Measurements from ENCODE around the gene OR6J1. TPM values are rescaled to one million over a fixed set of nuclear protein-coding genes. Genes with fewer than 3 reads are reported as not detected.
"Not testable (repeated sequence)": the region's sequence is repeated elsewhere in the genome, so short reads cannot be mapped to it uniquely, and the experiment has no call there.

Gene OR6J1
- not detected for total RNA-seq
- long read RNA-seq: 0 reads

DNA sequence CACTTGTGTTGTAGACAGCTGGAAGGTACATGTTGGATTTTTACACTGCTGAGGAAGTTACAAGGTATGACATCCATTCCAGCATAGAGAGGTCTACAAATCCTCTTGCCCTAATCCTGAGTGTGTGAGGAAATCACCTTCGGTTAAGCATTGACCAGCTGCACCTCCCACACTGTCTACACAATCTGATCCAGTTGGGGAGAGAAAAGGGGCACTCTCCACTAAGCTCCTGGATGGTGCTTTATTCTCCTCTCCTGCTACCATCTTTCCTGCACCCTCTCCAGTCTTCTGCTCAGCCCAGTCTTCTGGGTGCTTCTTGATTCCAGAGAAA, at the start of gene OR6J1:
OR6J1 (minus strand) TSS at position 48 of the 331 bp plus-strand sequence. CDS start 9,541 bp downstream, outside the sequence.
- ATAC-seq (no peak), DNase-seq (no peak)
- intact Hi-C loops (cut with DNase I): loop anchor here in 1 of 2 donors (5.0 kb wide), 1 partner anchor 77 kb away; no protein-coding TSS in a partner anchor

DNA sequence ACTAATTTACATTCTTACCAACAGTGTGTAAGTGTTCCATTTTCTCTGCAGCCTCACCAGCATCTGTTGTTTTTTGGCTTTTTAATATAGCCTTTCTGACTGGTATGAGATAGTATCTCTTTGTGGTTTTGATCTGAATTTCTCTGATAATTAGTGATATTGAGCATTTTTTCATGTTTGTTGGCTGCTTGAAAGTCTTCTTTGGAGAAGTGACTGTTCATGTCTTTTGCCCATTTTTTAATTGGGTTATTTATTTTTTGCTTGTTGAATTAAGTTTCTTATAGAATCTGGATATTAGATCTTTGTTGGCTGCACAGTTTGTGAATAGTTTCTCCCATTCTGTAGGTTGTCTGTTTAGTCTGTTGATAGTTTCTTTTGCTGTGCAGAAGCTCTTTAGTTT, 48.0 kb upstream of the OR6J1 start:
- no peak for ATAC-seq

DNA sequence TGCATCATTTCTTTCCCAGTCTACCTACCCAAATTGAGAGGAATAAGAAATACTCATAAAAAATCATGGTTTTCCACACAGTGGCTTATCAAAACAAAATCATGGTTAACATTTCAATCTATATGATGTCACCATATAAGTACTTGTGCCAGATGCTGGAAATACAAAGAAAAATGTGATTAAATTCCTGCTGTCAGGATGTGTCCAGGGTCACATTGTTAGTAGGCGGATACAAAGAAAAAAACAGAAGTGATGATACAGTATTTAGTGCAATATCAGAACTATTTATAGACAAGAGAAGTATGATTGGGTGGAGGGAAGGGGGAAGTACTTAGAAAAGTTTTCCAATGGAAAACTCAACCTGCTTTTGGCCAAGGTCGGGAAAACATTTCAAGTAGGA, 47.0 kb upstream of the OR6J1 start:
- ATAC-seq (no peak), DNase-seq (no peak)

More for the DNA sequence above, 48.0 kb upstream of the OR6J1 start:
- DNase-seq: no peak
- intact Hi-C loops (cut with DNase I): no loop called here

DNA sequence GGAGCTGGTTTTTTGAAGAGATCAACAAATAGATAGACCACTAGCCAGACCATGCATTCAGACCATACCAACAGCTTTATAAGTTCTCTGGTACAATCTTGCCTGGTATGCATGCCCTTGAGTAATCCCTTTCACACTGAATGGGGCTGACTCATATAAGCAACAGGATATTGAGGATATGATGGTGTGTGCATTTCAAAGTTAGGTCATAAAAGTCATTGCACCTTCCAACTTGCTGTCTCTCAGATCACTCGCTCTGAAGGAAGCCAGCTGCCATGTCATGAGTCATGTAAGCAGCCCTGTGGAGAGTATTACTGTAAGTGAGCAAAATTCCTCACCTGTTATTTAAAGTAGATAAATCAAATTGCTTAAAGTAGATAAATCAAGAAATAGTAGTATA, 45.0 kb upstream of the OR6J1 start:
- no peak for DNase-seq
- intact Hi-C loops (cut with DNase I): no loop called here
- peak in 1 of 2 donors; percentile 47 for ATAC-seq

More for the DNA sequence above, 47.0 kb upstream of the OR6J1 start:
- intact Hi-C loops (cut with DNase I): no loop called here

DNA sequence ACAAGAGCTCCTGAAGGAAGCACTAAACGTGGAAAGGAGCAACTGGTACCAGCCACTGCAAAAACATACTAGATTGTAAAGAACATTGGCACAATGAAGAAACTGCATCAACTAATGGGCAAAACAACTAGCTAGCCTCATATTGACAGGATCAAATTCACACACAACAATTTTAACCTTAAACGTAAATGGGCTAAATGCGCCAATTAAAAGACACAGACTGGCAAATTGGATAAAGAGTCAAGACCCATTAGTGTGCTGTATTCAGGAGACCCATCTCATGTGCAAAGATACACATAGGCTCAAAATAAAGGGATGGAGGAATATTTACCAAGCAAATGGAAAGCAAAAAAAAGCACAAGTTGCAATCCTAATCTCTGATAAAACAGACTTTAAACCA, 43.8 kb upstream of the OR6J1 start:
- DNase-seq; intact Hi-C loops (cut with DNase I); ATAC-seq: not testable (repeated sequence)

DNA sequence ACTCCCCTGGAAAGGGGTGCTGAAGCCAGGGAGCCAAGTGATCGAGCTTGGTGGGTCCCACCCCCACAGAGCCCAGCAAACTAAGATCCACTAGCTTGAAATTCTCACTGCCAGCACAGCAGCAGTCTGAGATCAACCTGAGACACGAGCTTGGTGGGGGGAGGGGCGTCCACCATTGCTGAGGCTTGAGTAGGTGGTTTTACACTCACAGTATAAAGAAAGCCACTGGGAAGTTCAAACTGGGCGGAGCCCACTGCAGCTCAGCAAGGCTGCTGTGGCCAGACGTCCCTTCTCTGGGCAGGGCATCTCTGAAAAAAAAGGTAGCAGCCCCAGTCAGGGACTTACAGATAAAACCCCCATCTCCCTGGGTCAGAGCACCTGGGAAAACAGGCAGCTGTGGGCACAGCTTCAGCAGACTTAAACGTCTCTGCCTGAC, 42.0 kb upstream of the OR6J1 start:
- DNase-seq; intact Hi-C loops (cut with DNase I); ATAC-seq: not testable (repeated sequence)

DNA sequence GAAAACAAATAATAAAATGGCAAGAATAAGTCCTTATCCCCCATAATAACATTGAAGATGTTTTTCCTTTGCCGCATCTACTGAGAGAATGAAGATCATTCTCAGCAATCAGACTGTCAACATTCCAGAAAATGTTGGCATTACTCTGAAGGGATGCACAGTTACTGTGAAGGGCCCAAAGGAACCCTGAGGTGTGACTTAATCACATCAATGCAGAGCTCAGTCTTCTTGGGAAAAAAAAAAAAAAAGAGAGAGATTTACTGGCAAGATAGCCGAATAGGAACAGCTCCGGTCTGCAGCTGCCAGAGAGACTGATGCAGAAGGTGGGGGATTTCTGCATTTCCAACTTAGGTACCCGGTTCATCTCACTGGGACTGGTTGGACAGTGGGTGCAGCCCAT, 41.3 kb upstream of the OR6J1 start:
- ATAC-seq (no peak), DNase-seq (no peak)
- intact Hi-C loops (cut with DNase I): no loop called here

DNA sequence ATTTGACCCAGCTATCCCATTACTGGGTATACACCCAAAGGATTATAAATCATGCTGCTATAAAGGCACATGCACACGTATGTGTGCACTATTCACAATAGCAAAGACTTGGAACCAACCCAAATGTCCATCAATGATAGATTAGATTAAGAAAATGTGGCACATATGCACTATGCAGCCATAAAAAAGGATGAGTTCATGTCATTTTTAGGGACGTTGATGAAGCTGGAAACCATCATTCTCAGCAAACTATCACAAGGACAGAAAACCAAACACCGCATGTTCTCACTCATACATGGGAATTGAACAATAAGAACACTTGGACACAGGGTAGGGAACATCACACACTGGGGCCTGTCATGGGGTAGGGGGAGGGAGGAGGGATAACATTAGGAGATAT, 39.3 kb upstream of the OR6J1 start:
- DNase-seq; ATAC-seq; intact Hi-C loops (cut with DNase I): not testable (repeated sequence)

DNA sequence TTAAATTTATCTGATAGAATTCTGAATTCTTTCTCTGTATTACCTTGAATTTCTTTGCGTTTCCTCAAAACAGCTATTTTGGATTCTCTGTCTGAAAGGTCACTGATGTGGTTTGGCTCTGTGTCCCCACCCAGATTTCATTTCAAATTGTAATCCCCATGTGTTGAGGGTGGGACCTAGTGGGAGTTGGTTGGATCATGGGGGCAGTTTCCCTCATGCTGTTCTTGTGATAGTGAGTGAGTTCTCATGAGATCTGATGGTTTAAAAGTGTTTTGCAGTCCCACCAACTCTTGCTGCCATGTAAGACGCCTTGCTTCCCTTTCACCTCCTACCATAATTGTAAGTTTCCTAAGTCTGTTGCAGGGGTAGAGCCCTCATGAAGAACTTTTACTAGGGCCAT, 34.1 kb upstream of the OR6J1 start:
- intact Hi-C loops (cut with DNase I): no loop called here
- no peak for ATAC-seq
- DNase-seq: no peak

DNA sequence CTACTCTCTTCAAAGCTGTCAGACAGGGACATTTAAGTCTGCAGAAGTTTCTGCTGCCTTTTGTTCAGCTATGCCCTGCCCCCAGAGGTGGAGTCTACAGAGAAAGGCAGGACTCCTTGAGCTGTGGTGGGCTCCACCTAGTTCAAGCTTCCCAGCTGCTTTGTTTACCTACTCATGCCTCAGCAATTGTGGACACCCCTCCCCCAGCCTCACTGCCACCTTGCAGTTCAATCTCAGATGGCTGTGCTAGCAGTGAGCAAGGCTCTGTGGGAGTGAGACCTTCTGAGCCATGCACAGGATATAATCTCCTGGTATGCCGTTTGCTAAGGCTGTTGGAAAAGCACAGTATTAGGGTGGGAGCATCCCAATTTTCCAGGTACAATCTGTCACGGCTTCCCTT, 33.4 kb upstream of the OR6J1 start:
- intact Hi-C loops (cut with DNase I); ATAC-seq: not testable (repeated sequence)

DNA sequence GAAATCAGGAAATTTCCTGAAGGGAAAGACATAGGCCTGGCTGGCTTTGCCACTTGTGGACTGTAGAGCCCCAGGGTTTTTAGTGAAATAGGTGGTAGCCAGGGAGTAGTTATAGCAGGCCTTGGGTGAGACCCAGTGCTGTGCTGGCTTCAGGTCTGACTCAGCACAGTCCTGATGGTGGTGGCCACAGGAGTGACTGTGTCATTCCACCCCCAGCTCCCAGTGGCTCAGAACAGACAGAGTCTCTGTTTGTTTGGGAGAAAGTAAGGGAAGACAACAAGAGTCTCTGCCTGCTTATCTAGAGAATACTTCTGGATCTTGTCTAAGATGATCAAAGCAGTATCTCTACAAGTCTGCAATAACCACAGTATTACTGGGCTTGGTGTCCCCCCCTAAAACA, 27.5 kb upstream of the OR6J1 start:
- no peak for DNase-seq
- intact Hi-C loops (cut with DNase I): no loop called here
- ATAC-seq: no peak

More for the DNA sequence above, 33.4 kb upstream of the OR6J1 start:
- DNase-seq: not testable (repeated sequence)

DNA sequence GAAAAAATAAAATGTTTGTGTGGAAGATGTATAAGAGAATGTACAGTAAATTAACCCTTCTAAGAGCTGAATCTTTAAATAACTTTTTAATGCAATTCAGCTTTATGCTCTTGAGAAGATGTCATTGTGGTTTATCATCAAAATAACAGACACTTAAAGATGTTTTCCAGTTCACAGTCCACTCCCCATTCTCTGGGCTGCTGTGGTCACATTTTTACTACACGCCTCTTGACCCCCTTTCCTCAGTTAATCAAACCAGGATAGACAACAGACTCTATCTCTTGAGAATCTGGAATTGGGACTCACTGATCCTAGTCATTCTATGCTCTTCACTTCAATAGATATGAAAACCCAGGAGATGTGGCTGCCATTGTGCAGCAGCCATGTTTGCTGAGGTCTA, 24.7 kb upstream of the OR6J1 start:
- no peak for ATAC-seq
- intact Hi-C loops (cut with DNase I): no loop called here

DNA sequence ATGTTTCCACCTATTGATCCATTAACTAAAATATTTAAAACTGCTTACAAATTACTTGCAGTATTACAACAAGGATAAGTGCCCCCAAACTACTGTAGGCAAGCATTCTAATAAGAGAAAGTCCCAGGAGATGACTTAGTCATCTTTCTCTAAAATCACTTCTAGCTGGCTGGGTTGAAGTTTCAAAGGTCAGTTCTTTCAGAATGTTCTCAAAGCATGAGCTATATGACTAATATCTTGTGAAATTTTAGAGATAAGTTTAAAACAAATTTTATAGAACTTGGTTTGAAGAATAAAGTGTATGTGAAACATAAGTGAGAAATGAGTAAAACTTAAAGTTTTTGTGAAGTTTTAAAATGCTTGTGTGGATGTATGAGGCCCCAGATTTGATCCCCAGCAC, 24.3 kb upstream of the OR6J1 start:
- intact Hi-C loops (cut with DNase I): no loop called here
- DNase-seq: no peak
- peak in 1 of 2 donors; percentile 50 for ATAC-seq

More for the DNA sequence above, 24.7 kb upstream of the OR6J1 start:
- DNase-seq: no peak

DNA sequence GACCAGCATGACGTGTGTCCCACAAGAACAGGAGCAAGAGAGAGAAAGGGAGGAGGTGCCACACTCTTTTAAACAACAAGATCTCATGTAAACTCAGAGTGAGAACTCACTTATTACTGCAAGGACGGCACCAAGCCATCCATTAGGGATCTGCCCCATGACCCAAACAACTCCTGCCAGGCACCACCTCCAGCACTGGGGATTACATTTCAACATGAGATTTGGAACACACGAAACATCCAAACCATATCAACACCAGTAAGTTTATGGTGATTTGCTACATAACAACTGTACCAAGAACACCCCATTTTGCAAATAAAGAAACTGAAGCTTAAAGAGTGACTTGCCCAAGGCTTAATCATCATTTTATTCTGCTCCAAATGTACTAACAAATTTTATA, 23.7 kb upstream of the OR6J1 start:
- DNase-seq (no peak), ATAC-seq (peak in 1 of 2 donors; percentile 50)
- intact Hi-C loops (cut with DNase I): no loop called here

DNA sequence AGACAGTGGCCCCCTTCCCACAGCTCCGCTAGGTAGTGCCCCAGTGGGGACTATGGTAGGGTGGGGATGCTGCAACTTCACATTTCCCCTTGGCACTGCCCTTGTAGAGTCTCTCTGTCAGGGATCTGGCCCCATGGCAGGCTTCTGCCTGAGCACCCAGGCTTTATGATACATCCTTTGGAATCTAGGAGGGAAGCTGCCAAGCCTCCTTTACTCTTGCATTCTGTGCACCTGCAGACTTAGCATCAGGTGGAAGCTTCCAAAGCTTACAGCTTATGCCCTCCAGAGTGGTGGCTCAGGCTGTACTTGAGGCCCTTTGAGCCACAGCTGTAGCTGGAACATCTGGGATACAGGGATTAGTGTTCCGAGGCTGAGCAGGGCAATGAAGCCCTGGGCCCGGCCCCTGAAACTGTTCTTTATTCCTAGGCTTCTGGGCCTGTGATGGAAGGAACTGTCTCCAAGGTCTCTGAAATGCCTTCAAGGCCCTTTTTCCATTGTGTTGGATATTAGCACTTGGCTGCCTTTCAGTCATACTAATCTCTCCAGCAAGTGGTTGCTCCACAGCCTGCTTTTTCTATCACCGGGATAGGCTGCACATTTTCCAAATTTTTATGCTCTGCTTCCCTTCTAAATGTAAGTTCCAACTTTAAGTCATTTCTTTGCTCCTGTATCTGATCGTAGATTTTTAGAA, 22.2 kb upstream of the OR6J1 start:
- ATAC-seq (peak in 1 of 2 donors; percentile 50), DNase-seq (no peak)
- intact Hi-C loops (cut with DNase I): no loop called here

DNA sequence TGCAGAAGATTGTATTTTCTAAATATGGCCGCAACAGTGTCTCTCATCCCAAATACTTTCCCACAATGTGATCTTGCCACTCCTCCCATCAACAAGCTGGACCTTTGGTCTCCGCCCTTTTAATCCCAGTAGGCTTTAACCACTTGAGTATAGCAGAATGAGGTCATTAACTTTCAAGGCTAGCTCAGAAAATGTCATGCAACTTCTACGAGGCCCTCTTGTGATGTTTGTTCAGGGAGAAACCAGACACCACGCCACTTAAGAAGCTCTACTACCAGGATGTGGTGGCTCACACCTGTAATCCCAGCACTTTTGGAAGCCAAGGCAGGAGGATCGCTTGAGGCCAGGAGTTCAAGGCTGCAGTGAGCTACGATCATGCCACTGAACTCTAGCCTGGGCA, 20.1 kb upstream of the OR6J1 start:
- intact Hi-C loops (cut with DNase I): no loop called here
- ATAC-seq (no peak), DNase-seq (no peak)

DNA sequence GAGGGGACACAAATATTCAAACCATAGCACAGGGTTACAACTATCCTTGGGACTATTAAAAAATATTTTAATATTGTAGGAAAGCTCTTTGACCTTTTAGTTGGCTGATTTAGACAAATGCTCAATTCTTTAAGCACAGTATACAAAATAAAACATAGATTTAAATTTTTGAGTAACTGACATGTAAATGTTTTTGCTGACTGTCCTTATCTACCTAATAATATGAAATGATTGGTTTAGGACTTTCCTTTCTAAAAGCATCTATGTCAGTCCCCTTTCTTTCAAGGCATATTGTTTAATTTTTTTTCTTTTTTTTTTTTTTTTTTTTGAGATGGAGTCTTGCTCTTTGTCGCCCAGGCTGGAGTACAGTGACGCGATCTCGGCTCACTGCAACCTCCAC, 16.5 kb upstream of the OR6J1 start:
- intact Hi-C loops (cut with DNase I): no loop called here
- DNase-seq: no peak
- ATAC-seq: no peak

DNA sequence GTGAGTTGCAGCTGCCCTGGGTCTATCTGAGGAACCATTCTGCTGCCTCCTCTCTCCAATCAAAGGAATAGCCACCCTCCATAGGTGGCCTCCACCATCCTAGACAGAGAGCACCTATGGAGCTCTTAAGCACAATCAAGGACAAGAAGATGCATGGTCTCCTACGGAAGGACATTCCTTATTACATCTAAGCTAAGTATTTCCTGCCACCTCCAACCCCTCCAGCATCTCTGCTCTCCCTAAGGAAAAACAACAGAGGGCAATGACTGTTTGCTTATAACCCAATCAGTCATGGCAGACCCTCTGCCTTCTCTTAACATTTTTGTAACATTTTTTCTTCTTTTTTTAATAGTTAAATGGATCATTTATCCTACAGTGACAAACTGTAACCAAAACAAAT, 14.8 kb upstream of the OR6J1 start:
- ATAC-seq: no peak
- no peak for DNase-seq
- intact Hi-C loops (cut with DNase I): loop anchor here in 1 of 2 donors (5.0 to 10.0 kb wide), 2 partner anchors 158 to 196 kb away; partner anchors contain the start of gene SLC7A7

DNA sequence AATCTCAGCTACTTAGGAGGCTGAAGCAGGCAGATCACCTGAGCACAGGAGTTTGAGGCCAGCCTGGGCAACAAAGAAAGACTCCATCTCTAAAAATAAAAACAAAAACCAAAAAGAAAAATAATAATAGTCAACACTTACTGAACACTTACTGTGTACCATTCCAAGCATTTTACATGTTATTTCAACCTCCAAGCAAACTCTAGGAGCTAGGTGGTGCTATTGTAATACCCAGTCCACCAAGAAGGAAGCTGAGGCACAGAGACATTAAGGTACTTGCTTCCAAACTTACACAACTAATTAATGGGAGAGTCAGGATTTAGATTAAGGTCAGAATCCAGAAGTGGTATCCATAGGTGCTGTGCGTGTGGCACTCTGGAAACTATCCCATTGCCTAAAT, 13.7 kb upstream of the OR6J1 start:
- DNase-seq (no peak), ATAC-seq (peak in 1 of 2 donors; percentile 35)
- intact Hi-C loops (cut with DNase I): loop anchor here in 1 of 2 donors (5.0 to 10.0 kb wide), 2 partner anchors 159 to 197 kb away; partner anchors contain the start of gene SLC7A7

DNA sequence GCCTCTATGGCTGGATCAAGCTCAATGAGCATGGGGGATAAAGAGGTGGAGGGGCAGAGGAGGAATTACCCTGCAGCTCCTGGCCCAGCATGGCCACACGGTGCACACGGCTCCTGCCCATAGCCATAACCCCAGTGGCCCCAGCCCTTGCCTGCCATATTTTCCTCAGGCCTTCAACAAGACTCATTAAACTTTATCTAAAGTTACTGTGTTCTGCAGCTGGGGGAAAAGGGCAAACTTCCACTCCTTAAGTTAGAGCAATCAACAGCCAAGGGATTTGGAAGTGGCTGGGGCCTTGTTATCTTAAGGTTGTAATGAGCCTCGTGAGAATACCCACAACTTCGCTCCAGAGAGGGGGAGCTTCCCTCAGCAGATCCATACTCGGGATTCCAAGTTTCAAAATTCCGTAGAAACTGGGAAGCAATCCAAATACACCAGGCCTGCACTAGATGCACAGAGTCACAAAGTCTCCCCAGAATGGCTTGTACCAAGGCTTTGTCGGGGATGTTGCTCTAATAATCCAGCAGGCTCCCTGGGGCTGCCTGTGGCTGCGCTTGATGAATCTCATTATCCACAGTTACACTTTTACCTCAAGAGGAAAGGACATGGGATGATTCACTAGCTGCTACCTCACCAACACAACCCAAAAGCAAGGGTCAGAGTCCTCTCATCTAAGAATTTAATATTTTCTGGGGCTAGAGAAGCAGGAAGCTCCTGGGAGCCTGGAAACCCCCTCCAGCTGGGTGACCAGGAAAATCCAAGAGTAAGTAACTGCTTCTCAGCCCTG, 13.0 kb upstream of the OR6J1 start:
- DNase-seq (no peak), ATAC-seq (peak; percentile 22 to 80)
- intact Hi-C loops (cut with DNase I): loop anchor here in 1 of 2 donors (5.0 to 10.0 kb wide), 2 partner anchors 160 to 198 kb away; partner anchors contain the start of gene SLC7A7
